HG03354 (cell line): ENCODE measurements around the gene PCDHB16.
"Not testable (repeated sequence)": the region's sequence is repeated elsewhere in the genome, so short reads cannot be mapped to it uniquely, and the experiment has no call there.

Experiments
- ATAC-seq: cut with Tn5 transposase; IDR thresholded peaks from one replicate; pipeline ENCODE4 v1.9.1; 2021; ENCODE audit warnings: mild to moderate bottlenecking; ENCODE audit not compliant: unreplicated experiment, poor library complexity, severe bottlenecking

The PCDHB16 gene

GRCh38 chr5:141179876-141180275 is 2.3 kb upstream of the PCDHB16 start:
- ATAC-seq = not testable (repeated sequence)

- ATAC-seq = no peak
Measured at GRCh38 chr5:141180313-141180712, 1.9 kb upstream of the PCDHB16 start.

- ATAC-seq = not testable (repeated sequence)
Measured at GRCh38 chr5:141184117-141184855, 2.1 kb downstream of the PCDHB16 start.

- ATAC-seq = no peak
Measured at GRCh38 chr5:141186897-141187512, 4.8 kb downstream of the PCDHB16 start, which contains the start of gene PCDHB9. TSS of gene PCDHB9 (plus strand) at chr5:141187161. CDS start at chr5:141187319, 158 bp downstream.

- not testable (repeated sequence) for ATAC-seq
Measured at GRCh38 chr5:141188682-141189081, 6.5 kb downstream of the PCDHB16 start.

GRCh38 chr5:141189131-141189530 is 6.9 kb downstream of the PCDHB16 start:
- ATAC-seq = not testable (repeated sequence)

- ATAC-seq = no peak
Measured at GRCh38 chr5:141192110-141192725, 10.0 kb downstream of the PCDHB16 start, which contains the start of gene PCDHB10. TSS of gene PCDHB10 (plus strand) at chr5:141192353. CDS start at chr5:141192553, 200 bp downstream.

- ATAC-seq = not testable (repeated sequence)
Measured at GRCh38 chr5:141194332-141194731, 12.1 kb downstream of the PCDHB16 start.

- no peak for ATAC-seq
Measured at GRCh38 chr5:141196363-141196762, 14.2 kb downstream of the PCDHB16 start.

GRCh38 chr5:141199359-141200235 is 17.4 kb downstream of the PCDHB16 start, which contains the start of gene PCDHB11:
TSS of gene PCDHB11 (plus strand) at chr5:141199627. CDS start at chr5:141199775, 148 bp downstream.
- ATAC-seq = no peak

GRCh38 chr5:141201126-141201525 is 18.9 kb downstream of the PCDHB16 start:
- not testable (repeated sequence) for ATAC-seq

- ATAC-seq = not testable (repeated sequence)
Measured at GRCh38 chr5:141201646-141202045, 19.5 kb downstream of the PCDHB16 start.

GRCh38 chr5:141208478-141208877 is 26.3 kb downstream of the PCDHB16 start, which contains the start of gene PCDHB12:
TSS of gene PCDHB12 (plus strand) at chr5:141208719. CDS start at chr5:141208908, 189 bp downstream.
- no peak for ATAC-seq

GRCh38 chr5:141210281-141210680 is 28.1 kb downstream of the PCDHB16 start:
- ATAC-seq = not testable (repeated sequence)

- not testable (repeated sequence) for ATAC-seq
Measured at GRCh38 chr5:141210849-141211248, 28.7 kb downstream of the PCDHB16 start.

GRCh38 chr5:141213656-141214339 is 31.6 kb downstream of the PCDHB16 start, which contains the start of gene PCDHB13:
TSS of gene PCDHB13 (plus strand) at chr5:141213919. CDS start at chr5:141214124, 205 bp downstream.
- ATAC-seq = not testable (repeated sequence)

- ATAC-seq = not testable (repeated sequence)
Measured at GRCh38 chr5:141214583-141214982, 32.4 kb downstream of the PCDHB16 start.

GRCh38 chr5:141215504-141215903 is 33.3 kb downstream of the PCDHB16 start:
- not testable (repeated sequence) for ATAC-seq

- not testable (repeated sequence) for ATAC-seq
Measured at GRCh38 chr5:141216035-141216434, 33.8 kb downstream of the PCDHB16 start.
